Lower lobe of right lung (tissue), 2 donors: ENCODE results near the gene TRAF5. TPM values are rescaled to one million over a fixed set of nuclear protein-coding genes. Genes with fewer than 3 reads are reported as not detected.

ENCODE experiments used
- ATAC-seq, 2 donors: fragments of 200-7000 bp; cut with Tn5 transposase; one replicate each; pipeline ENCODE4 v1.9.1; 2020 to 2022; ENCODE audit warnings: mild to moderate bottlenecking in 2 of 2, moderate library complexity in 2 of 2
- DNase-seq: peaks from one replicate; pipeline ENCODE4 v3.0.0-alpha.2; 2020
- H3K27ac ChIP-seq: fragments of 200-600 bp; one replicate; pipeline ENCODE4 v1.8.0; 2022
- H3K27me3 ChIP-seq: fragments of 200-600 bp; one replicate; pipeline ENCODE4 v1.8.0; 2022; ENCODE audit warnings: low read depth
- H3K36me3 ChIP-seq: fragments of 200-600 bp; one replicate; pipeline ENCODE4 v1.8.0; 2022; ENCODE audit warnings: mild to moderate bottlenecking
- H3K4me1 ChIP-seq: fragments of 200-600 bp; one replicate; pipeline ENCODE4 v1.8.0; 2022
- H3K4me3 ChIP-seq: fragments of 200-600 bp; one replicate; pipeline ENCODE4 v1.8.0; 2022; ENCODE audit warnings: mild to moderate bottlenecking
- H3K9me3 ChIP-seq: fragments of 200-600 bp; one replicate; pipeline ENCODE4 v1.8.0; 2022
- intact Hi-C: fragments of 100-400 bp; cut with DNase I; formaldehyde crosslinking; loops from one replicate; pipeline ENCODE4 v1.11.0; 2022
- total RNA-seq: library from RNA; stranded (reverse); fragmentation: NEBNext Ultra II Directional; extraction: Animal tissue kit (Norgen Biotek cat#: 25700); gene quantifications from one replicate; pipeline ENCODE4 v1.2.1, GENCODE V29; 2021
- TF ChIP-seq, protein P1 (sequence below): fragments of 200-600 bp; IDR thresholded peaks from one replicate; pipeline ENCODE4 v1.8.0; 2022; ENCODE audit warnings: antibody characterized with exemption, mild to moderate bottlenecking
- donor health status: DM: no; HTN: yes; CAD: no; lungs with severe emphysema.

Gene TRAF5
- total RNA-seq, 1 donor from 2014 or later, result 8.8 TPM

DNA sequence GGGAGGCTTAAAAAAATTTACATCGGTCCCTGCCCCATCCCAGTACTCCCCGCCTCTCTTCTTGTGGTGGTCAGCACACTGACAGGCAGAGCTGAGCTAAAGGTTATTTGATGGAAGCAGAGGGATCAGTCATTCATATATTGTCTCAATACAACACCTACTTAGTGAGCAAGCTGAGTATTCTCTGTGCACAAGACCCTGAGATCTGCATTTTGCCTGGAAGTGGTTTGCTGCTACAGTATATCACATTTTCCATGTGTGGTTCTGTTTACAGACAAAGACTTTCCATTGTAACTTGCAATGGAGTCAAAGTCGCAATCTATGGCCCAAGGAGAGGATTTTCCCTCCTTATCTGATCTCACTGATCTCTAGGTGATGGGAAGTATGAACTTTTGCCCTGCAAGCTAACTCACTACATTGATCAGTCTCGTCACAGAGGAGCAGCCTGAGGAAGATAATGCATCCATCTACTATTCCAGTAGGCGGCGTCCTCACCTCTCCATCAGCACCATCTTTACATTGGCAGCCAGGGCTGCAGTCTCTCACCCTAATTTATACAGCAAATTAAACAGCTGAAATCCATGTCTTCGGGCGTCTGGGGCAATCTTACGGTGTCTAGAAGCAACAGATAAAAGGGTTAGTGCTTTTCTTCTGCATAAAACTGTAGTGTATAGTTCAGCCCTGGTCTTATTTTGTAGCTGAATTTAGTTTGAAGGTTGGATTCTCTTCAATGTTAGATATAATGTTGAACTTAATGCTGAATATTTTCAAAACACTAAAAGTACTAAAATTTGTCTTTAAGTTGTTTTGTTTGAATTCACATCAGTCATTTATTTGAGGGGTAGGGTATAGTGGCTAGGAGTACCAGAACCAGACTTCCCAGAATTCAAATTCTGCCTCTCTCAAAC, 3.2 kb upstream of the TRAF5 start:
- H3K27me3 ChIP-seq, result no peaks in the 10 kb centered on the region
- H3K27ac ChIP-seq, result no peak overlapping the region
- no peak for DNase-seq
- no peaks in the 10 kb centered on the region for H3K9me3 ChIP-seq
- TF ChIP-seq, protein P1, sequence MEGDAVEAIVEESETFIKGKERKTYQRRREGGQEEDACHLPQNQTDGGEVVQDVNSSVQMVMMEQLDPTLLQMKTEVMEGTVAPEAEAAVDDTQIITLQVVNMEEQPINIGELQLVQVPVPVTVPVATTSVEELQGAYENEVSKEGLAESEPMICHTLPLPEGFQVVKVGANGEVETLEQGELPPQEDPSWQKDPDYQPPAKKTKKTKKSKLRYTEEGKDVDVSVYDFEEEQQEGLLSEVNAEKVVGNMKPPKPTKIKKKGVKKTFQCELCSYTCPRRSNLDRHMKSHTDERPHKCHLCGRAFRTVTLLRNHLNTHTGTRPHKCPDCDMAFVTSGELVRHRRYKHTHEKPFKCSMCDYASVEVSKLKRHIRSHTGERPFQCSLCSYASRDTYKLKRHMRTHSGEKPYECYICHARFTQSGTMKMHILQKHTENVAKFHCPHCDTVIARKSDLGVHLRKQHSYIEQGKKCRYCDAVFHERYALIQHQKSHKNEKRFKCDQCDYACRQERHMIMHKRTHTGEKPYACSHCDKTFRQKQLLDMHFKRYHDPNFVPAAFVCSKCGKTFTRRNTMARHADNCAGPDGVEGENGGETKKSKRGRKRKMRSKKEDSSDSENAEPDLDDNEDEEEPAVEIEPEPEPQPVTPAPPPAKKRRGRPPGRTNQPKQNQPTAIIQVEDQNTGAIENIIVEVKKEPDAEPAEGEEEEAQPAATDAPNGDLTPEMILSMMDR, result peak; percentile 76
- H3K36me3 ChIP-seq, result no peaks in the 10 kb centered on the region
- peak; percentile 73 to 76 for ATAC-seq
- intact Hi-C loops, result no loop called here
- peaks cover 18% of the 10 kb centered on the region for H3K4me1 ChIP-seq
- H3K4me3 ChIP-seq, result no peak overlapping the region

DNA sequence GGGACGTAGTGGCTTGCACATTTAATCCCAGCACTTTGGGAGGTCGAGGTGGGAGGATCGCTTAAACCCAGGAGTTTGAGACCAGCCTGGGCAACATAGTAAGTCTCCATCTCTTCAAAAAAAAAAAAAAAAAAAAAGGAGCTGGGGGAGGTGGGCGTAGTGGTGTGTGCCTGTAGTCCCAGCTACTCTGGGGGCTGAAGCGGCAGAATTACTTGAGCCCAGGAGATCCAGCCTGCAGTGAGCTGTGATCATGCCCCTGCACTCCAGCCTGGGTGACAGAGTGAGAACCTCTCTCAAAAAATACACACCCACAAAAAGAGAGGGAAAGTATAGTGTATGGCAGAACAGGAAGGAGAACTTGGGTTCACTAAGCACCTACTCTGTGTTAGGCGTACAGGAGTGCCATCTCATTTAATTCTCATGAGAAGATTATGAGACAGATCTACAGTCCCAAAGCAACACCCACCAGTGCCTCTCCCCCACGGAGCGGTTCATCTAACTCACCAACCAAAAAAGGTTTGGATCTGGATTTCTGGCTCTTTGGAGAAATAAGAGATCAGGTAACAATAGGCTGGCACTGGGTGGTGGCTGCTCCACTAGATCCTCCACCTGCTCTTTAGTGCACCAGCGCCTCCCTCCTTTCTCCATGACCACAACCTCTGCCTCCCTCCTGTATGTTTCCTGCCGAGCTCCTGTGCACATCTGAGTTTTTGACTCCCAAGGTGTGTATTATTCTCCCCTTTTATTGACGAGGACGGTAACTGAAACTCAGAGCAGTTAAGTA, 1.4 kb upstream of the TRAF5 start:
- no peak overlapping the region for H3K4me3 ChIP-seq
- H3K27me3 ChIP-seq, result no peaks in the 10 kb centered on the region
- no peaks in the 10 kb centered on the region for H3K9me3 ChIP-seq
- peaks cover 18% of the 10 kb centered on the region for H3K4me1 ChIP-seq
- intact Hi-C loops, result no loop called here
- no peak for DNase-seq
- no peak for ATAC-seq
- no peak overlapping the region for H3K27ac ChIP-seq
- TF ChIP-seq, protein P1, result no peak
- H3K36me3 ChIP-seq, result no peaks in the 10 kb centered on the region

DNA sequence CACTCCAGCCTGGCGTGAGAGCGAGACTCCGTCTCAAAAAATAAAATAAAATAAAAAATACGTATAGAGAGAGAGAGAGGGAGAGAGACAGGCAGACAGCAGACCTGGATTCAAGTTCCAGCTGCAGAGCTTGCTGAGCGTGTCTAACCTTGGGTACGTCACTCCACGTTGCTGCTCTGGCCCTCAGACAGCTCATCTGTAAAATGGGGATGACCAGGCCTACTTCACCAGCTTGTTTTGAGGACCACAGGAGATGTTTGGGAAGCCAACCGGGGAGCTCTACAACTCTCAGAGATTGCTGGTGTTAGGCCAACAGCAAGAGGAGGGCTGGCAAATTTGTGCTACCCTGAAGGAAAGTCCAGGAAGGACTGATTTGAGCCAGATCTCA, 499 bp upstream of the TRAF5 start:
- ATAC-seq, result no peak
- intact Hi-C loops, result no loop called here
- DNase-seq, result no peak

DNA sequence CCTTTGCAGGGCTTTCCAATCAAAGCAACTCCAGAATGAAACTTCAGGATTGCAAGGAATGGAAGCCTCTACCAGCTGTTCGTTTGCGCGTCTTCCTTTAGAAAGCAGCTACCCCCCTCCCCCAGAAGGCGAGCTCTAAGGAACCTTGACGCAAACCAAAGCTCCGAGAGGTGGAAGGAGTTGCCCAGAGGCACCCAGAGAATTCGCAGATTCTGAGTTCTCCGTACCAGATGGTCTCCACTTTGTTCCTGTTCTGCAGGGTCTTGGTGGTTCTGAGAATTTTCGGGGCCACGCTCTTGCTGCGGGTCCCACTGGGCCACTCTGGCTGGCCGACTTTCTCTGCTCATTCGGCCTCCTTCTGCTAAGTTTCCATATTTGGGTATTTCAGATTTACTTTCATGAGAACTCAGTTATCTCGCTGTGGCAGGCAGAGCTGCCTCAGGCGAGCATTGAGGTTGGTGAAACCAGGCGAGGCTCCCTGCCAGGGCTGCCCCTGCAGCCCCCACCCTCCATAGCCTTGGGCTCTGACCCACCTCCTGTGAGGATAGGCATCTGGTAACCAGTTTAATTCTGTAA, 801 bp downstream of the TRAF5 start:
- peaks cover 18% of the 10 kb centered on the region for H3K4me1 ChIP-seq
- H3K27me3 ChIP-seq, result no peaks in the 10 kb centered on the region
- no peaks in the 10 kb centered on the region for H3K36me3 ChIP-seq
- DNase-seq (no peak), ATAC-seq (peak; percentile 36 to 44)
- intact Hi-C loops, result no loop called here
- peak overlapping the region; percentile 65 for H3K4me3 ChIP-seq
- peak overlapping the region; percentile 74 for H3K27ac ChIP-seq
- TF ChIP-seq, protein P1, result no peak
- no peaks in the 10 kb centered on the region for H3K9me3 ChIP-seq

More for the DNA sequence above, 499 bp upstream of the TRAF5 start:
- Histone ChIP-seq H3K27ac (peak overlapping the region; percentile 74), H3K36me3 (no peaks in the 10 kb centered on the region), H3K27me3 (no peaks in the 10 kb centered on the region), H3K9me3 (no peaks in the 10 kb centered on the region), H3K4me1 (peaks cover 18% of the 10 kb centered on the region), H3K4me3 (peak overlapping the region; percentile 65)
- TF ChIP-seq, protein P1, result no peak

DNA sequence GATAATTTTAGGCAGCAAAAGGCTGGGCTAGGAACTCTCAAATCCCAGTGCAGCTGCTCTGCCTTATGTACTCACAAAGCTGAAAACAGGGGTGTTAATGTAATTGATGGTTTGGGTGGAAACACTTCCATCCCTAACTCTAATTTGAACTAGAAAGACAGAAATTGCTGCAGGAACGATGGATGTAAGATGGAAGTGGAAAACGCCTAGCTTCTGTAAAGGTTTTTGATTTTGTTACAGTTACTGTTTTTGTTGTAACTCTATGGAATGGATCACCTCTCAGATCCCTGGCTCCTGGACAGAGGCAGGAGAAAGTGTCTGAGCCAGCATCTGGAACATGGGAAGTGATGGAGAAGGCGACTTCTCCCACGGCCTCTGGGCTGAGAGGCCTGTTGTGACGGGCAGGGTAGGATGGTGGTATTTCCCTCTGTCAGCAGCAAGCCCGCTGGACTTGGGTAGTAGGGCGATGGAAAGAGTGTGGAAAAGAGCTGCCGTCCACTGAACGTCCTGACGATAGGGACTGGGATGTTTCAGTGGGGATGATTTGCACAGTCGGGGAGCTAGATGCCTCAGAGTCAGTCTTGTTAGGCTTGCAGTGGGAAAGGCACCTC, 1.6 kb downstream of the TRAF5 start:
- TF ChIP-seq, protein P1, result no peak
- intact Hi-C loops, result no loop called here
- H3K4me3 ChIP-seq, result peak overlapping the region; percentile 65
- DNase-seq (no peak), ATAC-seq (no peak)
- peaks cover 18% of the 10 kb centered on the region for H3K4me1 ChIP-seq
- no peaks in the 10 kb centered on the region for H3K36me3 ChIP-seq
- no peaks in the 10 kb centered on the region for H3K9me3 ChIP-seq
- H3K27ac ChIP-seq, result peak overlapping the region; percentile 74
- no peaks in the 10 kb centered on the region for H3K27me3 ChIP-seq
